GM11168 (cell line): Measurements from ENCODE around the gene CHP2.
"Not testable (repeated sequence)": the region's sequence is repeated elsewhere in the genome, so short reads cannot be mapped to it uniquely, and the experiment has no call there.

Experiments
- in situ Hi-C: fragments of 300-500 bp; cut with MboI; formaldehyde crosslinking; loops from one replicate; pipeline ENCODE4 v1.12.0; 2022; ENCODE audit warnings: low sequenced_read_pairs; ENCODE audit not compliant: unreplicated experiment

CHP2 gene

GRCh38 chr16:23754594-23755483 is at the start of gene CHP2:
TSS of gene CHP2 (plus strand) at chr16:23755026. CDS start at chr16:23755050, 24 bp downstream.
- in situ Hi-C loops, result no loop called here

GRCh38 chr16:23705517-23705902 is 49.3 kb upstream of the CHP2 start:
- in situ Hi-C loops, result no loop called here

GRCh38 chr16:23706439-23706838 is 48.4 kb upstream of the CHP2 start:
- in situ Hi-C loops, result no loop called here

GRCh38 chr16:23709536-23709935 is 45.3 kb upstream of the CHP2 start:
- in situ Hi-C loops, result no loop called here

GRCh38 chr16:23710008-23710407 is 44.8 kb upstream of the CHP2 start:
- in situ Hi-C loops, result no loop called here

- in situ Hi-C loops, result no loop called here
Measured at GRCh38 chr16:23710504-23710903, 44.3 kb upstream of the CHP2 start.

GRCh38 chr16:23711785-23712184 is 43.0 kb upstream of the CHP2 start:
- in situ Hi-C loops, result no loop called here

- in situ Hi-C loops, result no loop called here
Measured at GRCh38 chr16:23712976-23713375, 41.9 kb upstream of the CHP2 start, which contains the start of gene ERN2. TSS of gene ERN2 (minus strand) at chr16:23713222. CDS start at chr16:23713187, 35 bp downstream.

GRCh38 chr16:23716484-23716883 is 38.3 kb upstream of the CHP2 start:
- in situ Hi-C loops, result no loop called here

GRCh38 chr16:23722613-23723240 is 32.1 kb upstream of the CHP2 start:
- in situ Hi-C loops, result not testable (repeated sequence)

GRCh38 chr16:23724096-23724784 is 30.6 kb upstream of the CHP2 start:
- in situ Hi-C loops, result no loop called here

- in situ Hi-C loops, result no loop called here
Measured at GRCh38 chr16:23724785-23725131, 30.1 kb upstream of the CHP2 start.

GRCh38 chr16:23726710-23727109 is 28.1 kb upstream of the CHP2 start:
- in situ Hi-C loops, result no loop called here

- in situ Hi-C loops, result no loop called here
Measured at GRCh38 chr16:23728112-23728477, 26.7 kb upstream of the CHP2 start.

GRCh38 chr16:23729503-23730424 is 25.1 kb upstream of the CHP2 start:
- in situ Hi-C loops, result no loop called here

GRCh38 chr16:23734176-23734893 is 20.5 kb upstream of the CHP2 start:
- in situ Hi-C loops, result no loop called here

- in situ Hi-C loops, result not testable (repeated sequence)
Measured at GRCh38 chr16:23737423-23738028, 17.3 kb upstream of the CHP2 start.

- in situ Hi-C loops, result no loop called here
Measured at GRCh38 chr16:23739516-23739915, 15.3 kb upstream of the CHP2 start.

GRCh38 chr16:23741675-23742303 is 13.0 kb upstream of the CHP2 start:
- in situ Hi-C loops, result no loop called here
